H1 (cell line): ENCODE data around the gene CCL8. TPM values are rescaled to one million over a fixed set of nuclear protein-coding genes. Genes with fewer than 3 reads are reported as not detected.

ENCODE experiments used
- CTCF ChIA-PET: fragments of 300-600 bp; sonication (Branson Sonifier 250); formaldehyde crosslinking; loops from one replicate; lab custom pipeline; 2021; ENCODE audit not compliant: partially characterized antibody; lab: Charles Lee
- POLR2A ChIA-PET: fragments of 300-600 bp; sonication (Branson Sonifier 250); formaldehyde crosslinking; loops from one replicate; lab custom pipeline; 2021; ENCODE audit warnings: inconsistent platforms; ENCODE audit not compliant: partially characterized antibody; lab: Charles Lee
- DNase-seq, 2 experiments: peaks; one replicate each; pipeline versions ENCODE4 v3.0.0 to v3.0.0-alpha.2; 2010 to 2022; ENCODE audit warnings: low spot score in 2 of 2, low read depth in 1 of 2, mixed read lengths in 1 of 2
- FAIRE-seq: peaks from 2 replicates; lab custom pipeline; 2011; peaks lifted over from hg19 to GRCh38; lab: Jason Lieb, UNC
- H2AFZ ChIP-seq: 2 replicates; pipeline ENCODE4 v1.8.1; 2012; ENCODE audit warnings: low read length, inconsistent platforms
- H2AK5ac ChIP-seq: 2 replicates; pipeline ENCODE4 v1.6.1; 2013; ENCODE audit warnings: low read depth, low read length
- H2BK120ac ChIP-seq: replicated peaks from 2 replicates; pipeline ENCODE3; 2013; ENCODE audit warnings: low read depth, low read length, inconsistent platforms
- H2BK12ac ChIP-seq: 2 replicates; pipeline ENCODE4 v1.6.1; 2013; ENCODE audit warnings: low read depth, low read length
- H2BK15ac ChIP-seq: 2 replicates; pipeline ENCODE4 v1.6.1; 2013; ENCODE audit warnings: low read length
- H2BK20ac ChIP-seq: 2 replicates; pipeline ENCODE4 v1.6.1; 2013; ENCODE audit warnings: low read length
- H2BK5ac ChIP-seq: 2 replicates; pipeline ENCODE4 v1.6.1; 2013; ENCODE audit warnings: low read depth, low read length
- H3K14ac ChIP-seq: 2 replicates; pipeline ENCODE4 v1.6.1; 2013; ENCODE audit warnings: inconsistent platforms; ENCODE audit not compliant: insufficient read length
- H3K18ac ChIP-seq: 2 replicates; pipeline ENCODE4 v1.6.1; 2013; ENCODE audit warnings: low read length; ENCODE audit errors: extremely low read depth
- H3K23ac ChIP-seq: 2 replicates; pipeline ENCODE4 v1.6.1; 2013; ENCODE audit warnings: inconsistent platforms; ENCODE audit not compliant: insufficient read length
- H3K23me2 ChIP-seq: 2 replicates; pipeline ENCODE4 v1.6.1; 2013; ENCODE audit warnings: low read depth, low read length
- H3K27ac ChIP-seq: 2 replicates; pipeline ENCODE4 v1.6.1; 2011; ENCODE audit warnings: low read depth, low read length, inconsistent platforms
- H3K27me3 ChIP-seq, 4 experiments: replicated peaks in 1 of 4; 1 replicate in 1 of 4; 2 replicates in 3 of 4; pipeline versions ENCODE4 v1.6.1 to v1.8.1; 2011 to 2013; ENCODE audit warnings: low read length in 3 of 4, mild to moderate bottlenecking in 3 of 4, inconsistent platforms in 2 of 4, mixed read lengths in 2 of 4, moderate library complexity in 1 of 4; ENCODE audit not compliant: control insufficient read depth in 3 of 4, insufficient read depth in 3 of 4; ENCODE audit errors: extremely low read depth in 1 of 4
- H3K36me3 ChIP-seq, 4 experiments: 2 replicates each; pipeline versions ENCODE4 v1.6.1 to v1.8.1; 2011 to 2013; ENCODE audit warnings: mild to moderate bottlenecking in 4 of 4, low read length in 3 of 4, moderate library complexity in 2 of 4, control low read depth in 1 of 4, inconsistent platforms in 1 of 4; ENCODE audit not compliant: insufficient read depth in 4 of 4, control insufficient read depth in 2 of 4
- H3K4ac ChIP-seq: replicated peaks from 2 replicates; pipeline ENCODE3; 2013; ENCODE audit warnings: low read length, low read depth, mixed read lengths, inconsistent platforms; ENCODE audit not compliant: insufficient read length
- H3K4me1 ChIP-seq, 4 experiments: replicated peaks in 1 of 4; 1 replicate in 1 of 4; 2 replicates in 3 of 4; pipeline versions ENCODE4 v1.6.1 to v1.8.1; 2011 to 2013; ENCODE audit warnings: low read length in 3 of 4, inconsistent platforms in 2 of 4, mixed read lengths in 1 of 4; ENCODE audit not compliant: insufficient read depth in 4 of 4, control insufficient read depth in 3 of 4
- H3K4me2 ChIP-seq, 2 experiments: 2 replicates each; pipeline versions ENCODE4 v1.6.1 to v1.8.1; 2011 to 2013; ENCODE audit warnings: low read depth in 2 of 2, low read length in 2 of 2, control low read depth in 1 of 2, inconsistent platforms in 1 of 2, mild to moderate bottlenecking in 1 of 2; ENCODE audit not compliant: insufficient read depth in 1 of 2
- H3K4me3 ChIP-seq, 4 experiments: fragments of 200-600, 300-600 bp in 1 of 4; sonication (generic), shearing (Covaris generic), sonication (Bioruptor Twin) in 1 of 4; 2 replicates each; pipeline versions ENCODE4 v1.5.1 to v1.8.1; 2011 to 2016; ENCODE audit warnings: low read length in 4 of 4, low read depth in 3 of 4, control low read depth in 2 of 4, inconsistent platforms in 2 of 4, mild to moderate bottlenecking in 2 of 4, mixed read lengths in 1 of 4, moderate library complexity in 1 of 4; ENCODE audit not compliant: insufficient read depth in 2 of 4; ENCODE audit errors: extremely low read depth in 1 of 4
- H3K56ac ChIP-seq: replicated peaks from 2 replicates; pipeline ENCODE3; 2013; ENCODE audit warnings: low read depth, mild to moderate bottlenecking, mixed read lengths, low read length, inconsistent platforms; ENCODE audit not compliant: insufficient read length
- H3K79me1 ChIP-seq: 2 replicates; pipeline ENCODE4 v1.6.1; 2013; ENCODE audit warnings: low read depth, low read length, control low read depth
- H3K79me2 ChIP-seq, 2 experiments: 2 replicates each; pipeline versions ENCODE4 v1.6.1 to v1.8.1; 2012 to 2013; ENCODE audit warnings: low read length in 2 of 2, mild to moderate bottlenecking in 2 of 2, inconsistent platforms in 1 of 2; ENCODE audit not compliant: insufficient read depth in 2 of 2, control insufficient read depth in 1 of 2
- H3K9ac ChIP-seq, 4 experiments: replicated peaks in 1 of 4; 1 replicate in 1 of 4; 2 replicates in 3 of 4; pipeline versions ENCODE4 v1.6.1 to v1.8.1; 2011 to 2013; ENCODE audit warnings: low read depth in 3 of 4, low read length in 3 of 4, control low read depth in 2 of 4, mild to moderate bottlenecking in 2 of 4, moderate library complexity in 2 of 4, inconsistent platforms in 1 of 4; ENCODE audit errors: extremely low read depth in 1 of 4
- H3K9me3 ChIP-seq, 2 experiments: 2 replicates each; pipeline versions ENCODE4 v1.6.1 to v1.8.1; 2012 to 2013; ENCODE audit warnings: mild to moderate bottlenecking in 2 of 2, moderate library complexity in 2 of 2, control low read depth in 1 of 2, inconsistent platforms in 1 of 2, low read depth in 1 of 2, low read length in 1 of 2, mixed read lengths in 1 of 2; ENCODE audit not compliant: insufficient read depth in 2 of 2
- H4K20me1 ChIP-seq, 2 experiments: replicated peaks in 1 of 2; 2 replicates each; pipeline versions ENCODE3 to v1.8.1; 2011 to 2013; ENCODE audit warnings: inconsistent platforms in 2 of 2, low read length in 2 of 2, mild to moderate bottlenecking in 1 of 2; ENCODE audit not compliant: insufficient read depth in 2 of 2, control insufficient read depth in 1 of 2
- H4K5ac ChIP-seq: 2 replicates; pipeline ENCODE4 v1.6.1; 2013; ENCODE audit warnings: low read length, low read depth, mixed read lengths, inconsistent platforms; ENCODE audit not compliant: insufficient read length
- H4K8ac ChIP-seq: 2 replicates; pipeline ENCODE4 v1.8.0; 2013; ENCODE audit warnings: mild to moderate bottlenecking, moderate library complexity, low read length, inconsistent platforms; ENCODE audit not compliant: insufficient read depth; ENCODE audit errors: extremely low read depth
- H4K91ac ChIP-seq: replicated peaks from 2 replicates; pipeline ENCODE3; 2013; ENCODE audit warnings: low read length, mixed read lengths, inconsistent platforms; ENCODE audit not compliant: insufficient read length
- HDAC2 ChIP-seq, 2 experiments: fragments of 300-600 bp in 1 of 2; sonication (generic) in 1 of 2; IDR thresholded peaks; 2 replicates each; pipeline ENCODE4 v1.6.1; 2011 to 2012; ENCODE audit warnings: low read depth in 2 of 2, low read length in 2 of 2, mild to moderate bottlenecking in 2 of 2, moderate library complexity in 2 of 2, borderline replicate concordance in 1 of 2, inconsistent platforms in 1 of 2
- SP4 ChIP-seq: IDR thresholded peaks from 2 replicates; pipeline ENCODE4 v1.6.1; 2012; ENCODE audit warnings: low read length, inconsistent platforms
- TAF7 ChIP-seq: optimal IDR thresholded peaks from 2 replicates; pipeline ENCODE3; 2011; ENCODE audit warnings: low read depth, mild to moderate bottlenecking, inconsistent platforms, low read length, moderate library complexity, borderline replicate concordance
- WGBS, 2 experiments: shearing (Covaris generic) in 1 of 2; methylation state at CpG; one replicate each; pipeline versions ENCODE4 v1.1.6 to v1.1.7; 2013 to 2015; ENCODE audit warnings: low lambda C conversion rate in 2 of 2, mixed read lengths in 2 of 2, inconsistent platforms in 1 of 2, low coverage in 1 of 2, missing lambda C conversion rate in 1 of 2; ENCODE audit not compliant: insufficient replicate concordance in 2 of 2, insufficient coverage in 1 of 2, insufficient read length in 1 of 2; ENCODE audit errors: extremely low coverage in 1 of 2, missing lambda C conversion rate in 1 of 2; 5-methylcytosine and 5-hydroxymethylcytosine counted together
- polyA plus RNA-seq, 7 experiments: library from polyadenylated mRNA; depleted of rRNA in 3 of 7; stranded (reverse) in 5 of 7; unstranded in 2 of 7; fragments of >200 nt in 5 of 7; fragments of 200-250 nt in 2 of 7; gene quantifications; 1 replicate in 5 of 7; 2 replicates in 1 of 7; 4 replicates in 1 of 7; pipeline versions ENCODE4 v1.2.1 to v1.2.3, GENCODE V29; 2011 to 2013; ENCODE audit warnings: missing spikeins in 2 of 7, mixed read lengths in 2 of 7
- total RNA-seq: library from RNA; stranded (reverse); fragmentation: NEBNext Ultra II Directional; extraction: Animal tissue kit (Norgen Biotek cat#: 25700); gene quantifications from 2 replicates; pipeline ENCODE4 v1.2.1, GENCODE V29; 2021

CCL8 gene
- total and polyA plus RNA-seq, 2 of the 8 experiments (the other 6 are each of a cell fraction or from before 2014, with no cell fraction given) = not detected

DNA sequence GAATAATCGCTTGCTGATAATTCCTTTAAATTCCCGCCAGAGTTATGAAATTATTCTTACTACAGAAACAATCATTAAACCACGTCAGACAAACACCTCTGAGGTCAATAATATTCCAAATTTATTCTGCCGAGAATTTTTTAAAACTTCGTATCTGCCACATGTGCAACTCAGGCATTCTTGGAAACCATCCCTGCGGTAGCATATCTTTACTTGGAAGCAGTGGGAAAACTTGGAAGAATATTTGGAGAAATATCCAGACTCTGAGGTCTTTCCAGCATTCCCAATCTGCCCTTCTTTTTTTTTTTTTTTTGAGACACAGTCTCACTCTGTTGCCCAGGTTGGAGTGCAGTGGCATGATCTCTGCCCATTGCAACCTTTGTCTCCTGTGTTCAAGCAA is 35.7 kb upstream of the CCL8 start:
- no peak overlapping the region for H2BK120ac ChIP-seq
- no peak overlapping the region for H3K4me2 ChIP-seq
- H2AK5ac ChIP-seq = no peak overlapping the region
- H3K56ac ChIP-seq = no peak overlapping the region
- H3K18ac ChIP-seq = no peak overlapping the region
- no peaks in the 10 kb centered on the region for H3K4me1 ChIP-seq
- no peak overlapping the region for H3K4ac ChIP-seq
- H2AFZ ChIP-seq = no peak overlapping the region
- H4K8ac ChIP-seq = no peak overlapping the region
- H2BK12ac ChIP-seq = no peak overlapping the region
- DNase-seq (no peak), FAIRE-seq (no peak)
- no peak overlapping the region for H4K91ac ChIP-seq
- H3K9ac ChIP-seq = no peak overlapping the region
- H3K14ac ChIP-seq = no peak overlapping the region
- no peak overlapping the region for H3K4me3 ChIP-seq
- WGBS, 2 experiments = 93% methylated on average over 6 of the region's 6 CpGs; no CpG with 5 or more reads in 1 of the 2 experiments
- H3K9me3 ChIP-seq = no peaks in the 10 kb centered on the region
- H4K5ac ChIP-seq = no peak overlapping the region
- H2BK20ac ChIP-seq = no peak overlapping the region
- H4K20me1 ChIP-seq = no peaks in the 10 kb centered on the region
- no peaks in the 10 kb centered on the region for H3K27me3 ChIP-seq
- H3K23me2 ChIP-seq = no peaks in the 10 kb centered on the region
- H3K79me2 ChIP-seq = no peaks in the 10 kb centered on the region
- H3K79me1 ChIP-seq = no peaks in the 10 kb centered on the region
- H3K36me3 ChIP-seq = no peaks in the 10 kb centered on the region
- POLR2A ChIA-PET = no interaction called here
- no peak for TF ChIP-seq HDAC2 (IDR thresholded peaks at IDR 0.05; ENCODE audit: borderline replicate concordance in 1 of 2, low read depth in 2 of 2, low read length in 2 of 2)
- no peak for TF ChIP-seq SP4
- no peak for TF ChIP-seq TAF7
- TF ChIP-seq, all 59 proteins: peak for 0
- Histone ChIP-seq H2BK5ac (no peak overlapping the region), H3K27ac (no peak overlapping the region), H3K23ac (no peak overlapping the region), H2BK15ac (no peak overlapping the region)
- CTCF ChIA-PET = interaction anchor here (1.0 kb wide), 1 partner anchor 73 kb away, joined by 3 read pairs; no protein-coding TSS in a partner anchor
